ENCODE data around the gene ZBED6. TPM values are rescaled to one million over a fixed set of nuclear protein-coding genes. Genes with fewer than 3 reads are reported as not detected.
A peak's percentile ranks its signal among the peaks of the same experiment; 100 is the strongest.

ZBED6 gene
- total and polyA plus RNA-seq, 2 of the 4 experiments (the other 2 are of a cell fraction) = 3.8 to 26.2 TPM

GRCh38 chr1:203751051-203751450, 44.4 kb upstream of the ZBED6 start:
- Histone ChIP-seq H2AK5ac (ENCODE audit: low read depth, low read length) (no peak overlapping the region), H3K79me1 (ENCODE audit: low read depth in 1 of 2, low read length in 2 of 2) (no peaks in the 10 kb centered on the region), H2BK5ac (ENCODE audit: low read depth, low read length, poor library complexity, severe bottlenecking) (peak overlapping the region; percentile 43), H2BK120ac (ENCODE audit: low read depth, low read length) (no peak overlapping the region), H3K4me3 (ENCODE audit: insufficient read depth, low read depth, low read length) (no peak overlapping the region), H3K4me2 (ENCODE audit: low read depth, low read length) (peak overlapping the region; percentile 30; the same call in 1 of the 2 replicates), H3K36me3 (ENCODE audit: control insufficient read depth, insufficient read depth, low read length) (no peaks in the 10 kb centered on the region), H3K9ac (ENCODE audit: low read depth, low read length) (no peak overlapping the region), H2AK9ac (replicated peaks; ENCODE audit: low read depth, low read length, poor library complexity) (no peak overlapping the region), H2AFZ (replicated peaks; ENCODE audit: low read length, poor library complexity) (no peak overlapping the region), H3K27me3 (ENCODE audit: control insufficient read depth, insufficient read depth, low read length) (no peaks in the 10 kb centered on the region), H3K18ac (ENCODE audit: low read depth, low read length) (no peak overlapping the region), H2BK15ac (ENCODE audit: low read depth, low read length) (no peak overlapping the region), H3K9me1 (ENCODE audit: insufficient read depth, low read length) (no peaks in the 10 kb centered on the region), H4K8ac (ENCODE audit: low read depth in 2 of 2, low read length in 2 of 2) (no peak overlapping the region), H4K91ac (ENCODE audit: insufficient read depth, low read depth, low read length) (no peak overlapping the region), H3K14ac (replicated peaks; ENCODE audit: low read depth, low read length) (0 out of 2 replicates have a peak overlapping the region, but pooled peaks have one; percentile 17), H2BK20ac (ENCODE audit: low read depth, low read length) (no peak overlapping the region), H3K4me1 (ENCODE audit: control insufficient read depth, insufficient read depth, low read length) (peaks cover 4% of the 10 kb centered on the region), H3K27ac (ENCODE audit: insufficient read depth, low read length) (no peak overlapping the region), H4K20me1 (ENCODE audit: insufficient read depth, low read length) (no peaks in the 10 kb centered on the region), H3K56ac (ENCODE audit: extremely low read depth, insufficient read depth, low read length) (no peak overlapping the region), H3K23ac (ENCODE audit: low read depth, low read length) (peak overlapping the region; percentile 1; the same call in 1 of the 2 replicates), H3K9me3 (ENCODE audit: control insufficient read depth, insufficient read depth, low read length) (no peaks in the 10 kb centered on the region), H4K5ac (ENCODE audit: low read depth, low read length) (no peak overlapping the region), H3K4ac (ENCODE audit: low read depth, low read length) (no peak overlapping the region)
- TF ChIP-seq CTCF (conservative IDR thresholded peaks at IDR 0.05; ENCODE audit: low read depth, low read length) = 0 out of 2 replicates have a peak, but pooled peaks have one; percentile 8
- TF ChIP-seq NFE2L2 (IDR thresholded peaks at IDR 0.05; ENCODE audit: low read depth, low read length) = no peak
- no peak for TF ChIP-seq FOS (IDR thresholded peaks at IDR 0.05; ENCODE audit: low read depth, low read length)
- TF ChIP-seq CEBPB (IDR thresholded peaks at IDR 0.05; ENCODE audit: low read depth, low read length) = peak; percentile 24; the same call in 1 of the 2 replicates
- TF ChIP-seq USF2 (IDR thresholded peaks at IDR 0.05; ENCODE audit: low read depth, low read length) = no peak; the same call in 1 of the 2 replicates
- peak; percentile 43; the same call in 1 of the 2 replicates for TF ChIP-seq MXI1 (IDR thresholded peaks at IDR 0.05; ENCODE audit: borderline replicate concordance, low read depth, low read length)
- TF ChIP-seq SMC3 (IDR thresholded peaks at IDR 0.05; ENCODE audit: low read depth, low read length) = no peak
- no peak for TF ChIP-seq RAD21 (IDR thresholded peaks at IDR 0.05; ENCODE audit: low read length)
- TF ChIP-seq POLR2A (IDR thresholded peaks at IDR 0.05; ENCODE audit: low read depth, low read length) = no peak
- no peak for TF ChIP-seq MAFK (IDR thresholded peaks at IDR 0.05; ENCODE audit: low read depth, low read length)
- TF ChIP-seq MAZ (IDR thresholded peaks at IDR 0.05; ENCODE audit: borderline replicate concordance, low read depth, low read length) = no peak
- TF ChIP-seq RFX5 (IDR thresholded peaks at IDR 0.05; ENCODE audit: low read depth, low read length) = no peak
- TF ChIP-seq ELK1 (IDR thresholded peaks at IDR 0.05; ENCODE audit: borderline replicate concordance, low read depth, low read length) = no peak
- TF ChIP-seq CHD1 (IDR thresholded peaks at IDR 0.05; ENCODE audit: low read depth, low read length) = no peak
- no peak for TF ChIP-seq RCOR1 (IDR thresholded peaks at IDR 0.05; ENCODE audit: insufficient replicate concordance, low read length)
- TF ChIP-seq BHLHE40 (IDR thresholded peaks at IDR 0.05; ENCODE audit: low read depth, low read length) = peak; percentile 92
- dilution Hi-C loops (cut with HindIII; ENCODE audit: low sequenced_read_pairs, unreplicated experiment) = no loop called here
- ATAC-seq (ENCODE audit: low read depth) (peak; percentile 89), DNase-seq (peak; percentile 82)
- ChIA-PET POLR2A (ENCODE audit: unreplicated experiment) (no interaction called here), CTCF (no interaction called here)
- no TSS peak for BruUV-seq (replicated peaks)
- WGBS, 2 experiments (ENCODE audit: extremely low coverage in 2 of 2, insufficient read length in 1 of 2) = no CpG with 5 or more reads among the region's 3 CpGs
- intact Hi-C loops (cut with micrococcal nuclease) = loop anchor here (1.0 kb wide), 1 partner anchor 44 kb away; the partner anchor contains the start of genes ZBED6 and ZC3H11A
- in situ Hi-C loops (cut with MboI; ENCODE audit: low sequenced_read_pairs) = no loop called here

Measured in IMR-90 (cell line).